ENCODE data around the gene JUP.

The JUP gene

GRCh38 chr17:41748275-41748674 is 38.2 kb downstream of the JUP start:
- DNase-seq, result no peak

GRCh38 chr17:41741709-41742108 is 44.8 kb downstream of the JUP start:
- DNase-seq, result no peak

GRCh38 chr17:41740506-41740905 is 46.0 kb downstream of the JUP start:
- DNase-seq, result no peak

- no peak for DNase-seq
These were observed 46.7 kb downstream of the JUP start for GRCh38 chr17:41739661-41740352.

GRCh38 chr17:41738801-41739112 is 47.8 kb downstream of the JUP start:
- DNase-seq, result no peak

- DNase-seq, result no peak
These were observed 48.3 kb downstream of the JUP start for GRCh38 chr17:41738077-41738800.

GRCh38 chr17:41737680-41738023 is 48.9 kb downstream of the JUP start:
- DNase-seq, result no peak

GRCh38 chr17:41736983-41737679 is 49.4 kb downstream of the JUP start:
- no peak for DNase-seq

- no peak for DNase-seq
These were observed 50.8 kb downstream of the JUP start for GRCh38 chr17:41735744-41736143.

GRCh38 chr17:41734949-41735313 is 51.6 kb downstream of the JUP start:
- DNase-seq, result no peak

GRCh38 chr17:41734139-41734948 is 52.2 kb downstream of the JUP start, which contains the start of gene HAP1:
Gene HAP1 (minus strand): TSS chr17:41734643. CDS start chr17:41734634, 9 bp downstream.
- no peak for DNase-seq

- DNase-seq, result no peak
These were observed 53.0 kb downstream of the JUP start for GRCh38 chr17:41733348-41734138.

GRCh38 chr17:41731836-41732235 is 54.7 kb downstream of the JUP start:
- DNase-seq, result no peak

- DNase-seq, result no peak
These were observed 56.0 kb downstream of the JUP start for GRCh38 chr17:41730479-41730878.

- no peak for DNase-seq
These were observed 58.5 kb downstream of the JUP start for GRCh38 chr17:41728056-41728455.

GRCh38 chr17:41725134-41725533 is 61.4 kb downstream of the JUP start:
- no peak for DNase-seq

- DNase-seq, result no peak
These were observed 61.9 kb downstream of the JUP start for GRCh38 chr17:41724476-41725050.

- no peak for DNase-seq
These were observed 62.6 kb downstream of the JUP start for GRCh38 chr17:41723801-41724475.

- no peak for DNase-seq
These were observed 64.3 kb downstream of the JUP start for GRCh38 chr17:41722231-41722630.

GRCh38 chr17:41718287-41718645 is 68.2 kb downstream of the JUP start:
- no peak for DNase-seq

GRCh38 chr17:41717408-41718286 is 68.9 kb downstream of the JUP start:
- no peak for DNase-seq

All from NCI-H187 treated with DMSO at 0.1 percent for 48 hours (cell line).